Fibroblast of skin of left biceps (primary cell): Measurements from ENCODE around the gene EGFLAM.
A peak's percentile ranks its signal among the peaks of the same experiment; 100 is the strongest.
"Not testable (repeated sequence)": the region's sequence is repeated elsewhere in the genome, so short reads cannot be mapped to it uniquely, and the experiment has no call there.

Experiments
- DNase-seq, 2 experiments: peaks; one replicate each; pipeline ENCODE4 v3.0.0-alpha.2; 2013; ENCODE audit warnings: low read depth in 2 of 2

The EGFLAM gene

GRCh38 chr5:38376404-38376803 is 118.0 kb downstream of the EGFLAM start:
- no peak for DNase-seq

DNA sequence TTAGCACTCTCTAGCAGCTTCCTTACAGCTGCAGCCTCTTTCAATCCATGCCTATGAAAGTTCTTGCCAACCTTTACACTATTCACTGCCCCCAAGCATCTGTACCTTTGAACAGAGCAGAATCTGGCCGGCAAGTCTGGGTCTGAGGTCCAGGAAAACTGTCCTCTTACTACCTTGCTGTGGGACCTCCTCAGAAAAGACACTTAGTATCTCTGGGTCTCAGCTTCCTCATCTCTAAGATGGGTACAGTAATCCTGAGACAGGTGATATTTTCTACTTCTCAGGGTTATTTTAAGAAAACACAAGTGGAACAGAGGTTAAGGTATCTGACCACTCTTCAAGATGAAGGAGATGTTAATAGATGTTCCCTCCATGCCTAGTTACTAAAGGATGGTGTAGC is 120.2 kb downstream of the EGFLAM start:
- DNase-seq, result no peak

GRCh38 chr5:38379350-38379937 is 121.1 kb downstream of the EGFLAM start:
- DNase-seq, result no peak

DNA sequence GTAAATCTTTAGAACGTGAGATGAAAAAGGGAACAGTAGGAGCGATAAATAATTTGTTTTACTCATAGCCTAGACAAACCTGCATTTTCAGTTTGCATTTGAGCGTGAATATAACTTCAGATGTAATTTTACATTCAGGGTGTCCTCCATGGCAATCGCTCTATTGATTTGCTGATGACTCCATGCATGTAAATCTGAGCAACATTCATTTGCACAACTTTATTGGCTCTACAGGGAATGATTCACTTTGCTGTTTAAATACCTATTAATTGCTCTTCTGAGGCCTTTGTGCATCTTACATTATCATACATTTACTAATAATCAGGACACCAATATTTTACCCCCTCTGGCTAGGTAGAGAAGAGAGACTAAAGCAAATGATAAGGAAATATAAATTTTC is 122.2 kb downstream of the EGFLAM start:
- no peak for DNase-seq

DNA sequence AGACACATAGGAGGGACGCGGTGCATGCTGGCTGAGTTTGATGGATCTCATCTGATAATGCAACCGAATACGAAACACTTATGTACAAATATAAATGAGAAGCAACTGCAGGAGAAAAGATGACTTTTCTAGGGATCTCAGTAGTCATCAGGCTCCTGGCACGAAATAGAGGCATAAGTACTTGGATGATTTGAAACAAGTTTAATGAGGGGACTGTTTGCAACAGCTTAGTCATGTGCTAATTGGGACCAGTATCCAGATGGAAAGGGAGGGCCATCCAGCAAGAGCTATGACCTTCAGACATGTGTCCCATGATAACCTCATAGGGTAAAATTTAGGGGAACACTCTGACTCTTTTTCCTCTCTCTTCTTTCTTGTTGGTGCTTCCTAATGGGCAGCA is 123.0 kb downstream of the EGFLAM start:
- DNase-seq, result no peak

DNA sequence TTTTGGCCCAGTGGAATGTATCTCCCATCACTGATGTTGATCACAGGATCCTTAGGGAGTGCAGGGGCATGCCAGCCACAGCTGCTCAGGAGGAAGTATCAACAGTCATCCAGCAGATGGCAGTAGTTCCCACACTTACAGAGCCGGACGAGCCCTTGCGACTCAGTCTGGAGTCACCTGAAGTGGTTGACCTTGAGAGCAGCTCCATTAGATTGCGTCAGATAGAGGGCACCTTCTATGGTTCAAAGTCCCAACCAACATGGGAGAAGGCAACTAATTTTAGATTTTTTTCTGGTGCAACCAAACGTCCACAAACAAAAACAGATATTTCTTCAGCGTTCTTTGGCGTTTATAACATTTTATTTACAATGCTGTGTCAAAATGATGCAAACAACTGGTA is 124.5 kb downstream of the EGFLAM start:
- DNase-seq, result peak in 1 of 2 experiments; percentile 20

DNA sequence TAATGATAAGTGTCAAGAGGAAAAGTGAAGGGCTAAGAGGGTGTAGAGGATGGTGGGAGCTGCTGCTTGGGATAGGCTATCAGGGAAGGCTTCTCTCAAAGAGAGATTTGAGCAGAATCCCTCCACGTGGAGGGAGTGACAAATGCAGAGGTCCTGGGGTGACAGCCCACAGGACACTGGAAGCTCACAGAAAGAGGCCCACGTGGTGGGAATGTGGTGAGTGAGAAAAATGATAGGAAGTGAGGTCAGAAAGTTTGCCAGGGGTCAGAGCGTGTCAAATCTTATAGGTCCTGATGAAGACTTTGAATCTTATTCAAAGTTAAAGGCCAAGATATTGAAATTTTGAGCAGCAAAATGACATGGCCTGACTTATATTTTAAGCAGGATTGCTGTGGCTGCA is 125.3 kb downstream of the EGFLAM start:
- DNase-seq, result no peak

DNA sequence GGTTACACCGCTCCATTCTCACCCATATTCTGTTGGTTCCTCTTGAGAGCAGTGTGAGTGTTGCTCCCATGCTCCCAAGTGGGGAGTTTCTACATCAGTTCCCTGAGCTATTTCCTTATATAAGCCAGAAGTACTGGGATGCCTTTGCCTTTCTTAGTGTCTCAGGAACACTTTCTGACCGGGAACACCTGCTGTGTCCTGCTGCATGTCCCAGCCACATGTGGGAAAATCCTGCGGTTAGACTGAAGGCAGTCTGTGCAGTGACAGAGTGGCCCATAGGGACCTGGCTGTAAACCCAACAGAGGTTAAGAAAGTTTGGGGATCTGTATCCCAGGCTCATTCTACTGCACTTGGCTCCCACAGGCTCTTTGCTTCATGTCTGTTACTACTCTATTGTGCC is 126.0 kb downstream of the EGFLAM start:
- no peak for DNase-seq

GRCh38 chr5:38387161-38387560 is 128.8 kb downstream of the EGFLAM start:
- no peak for DNase-seq

- no peak for DNase-seq
Observed at GRCh38 chr5:38393636-38394035, 135.3 kb downstream of the EGFLAM start.

- DNase-seq, result no peak
Observed at GRCh38 chr5:38396766-38397165, 138.4 kb downstream of the EGFLAM start.

DNA sequence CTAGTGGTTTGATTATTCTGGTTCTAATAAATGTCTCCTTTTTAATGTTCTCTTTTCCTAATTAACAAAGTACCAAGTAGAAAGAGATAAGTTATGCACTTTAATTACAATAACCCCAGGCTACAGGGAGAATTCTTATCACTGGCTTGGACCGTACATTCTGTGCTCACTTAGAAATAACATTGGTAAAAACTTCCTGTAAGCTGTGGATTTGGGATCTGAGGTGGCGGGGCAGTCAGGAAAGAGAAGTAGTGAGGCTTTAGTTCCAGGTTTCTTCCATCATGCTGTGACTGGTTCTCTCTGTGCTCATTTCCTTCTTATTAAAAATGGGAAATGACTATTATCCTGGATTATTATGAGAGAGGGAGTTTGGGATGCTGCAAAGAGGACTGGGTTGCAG is 142.0 kb downstream of the EGFLAM start:
- no peak for DNase-seq

- DNase-seq, result no peak
Observed at GRCh38 chr5:38401145-38401544, 142.8 kb downstream of the EGFLAM start.

GRCh38 chr5:38403406-38403805 is 145.0 kb downstream of the EGFLAM start:
- DNase-seq, result no peak

DNA sequence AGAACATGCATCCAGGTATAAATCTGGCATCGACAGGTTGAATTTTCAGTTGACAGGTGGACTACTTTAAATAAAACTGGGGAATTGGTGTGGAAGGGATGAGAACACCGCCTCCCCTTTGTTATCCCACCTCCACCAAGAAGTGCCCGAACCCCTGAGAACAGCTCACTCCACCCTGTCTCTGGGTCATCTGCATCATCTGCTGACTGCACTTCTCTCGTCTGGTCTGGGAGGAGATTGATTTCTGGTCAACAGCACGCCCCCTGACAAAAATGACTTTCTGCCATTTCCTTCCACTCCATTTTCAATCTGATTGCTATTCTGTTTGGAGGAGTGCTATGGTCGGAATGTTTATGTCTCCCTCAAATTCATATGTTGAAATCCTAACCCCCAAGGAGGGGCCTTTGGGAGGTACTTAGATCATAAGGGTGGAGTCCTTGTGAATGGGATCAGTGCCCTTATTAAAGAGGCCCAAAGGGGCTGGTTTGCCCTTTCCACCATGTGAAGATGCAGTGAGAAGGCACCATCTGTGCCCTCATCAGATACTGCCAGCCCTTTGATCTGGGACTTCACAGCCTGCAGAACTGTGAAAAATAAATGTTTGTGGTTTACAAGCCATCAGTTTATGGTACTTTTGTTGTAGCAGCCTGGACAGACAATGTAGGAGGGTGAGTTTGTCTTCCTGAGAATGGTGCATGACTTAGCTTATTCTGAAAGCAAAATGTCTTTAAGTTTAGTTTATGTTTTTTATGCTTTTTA is 145.7 kb downstream of the EGFLAM start:
- DNase-seq, result no peak

DNA sequence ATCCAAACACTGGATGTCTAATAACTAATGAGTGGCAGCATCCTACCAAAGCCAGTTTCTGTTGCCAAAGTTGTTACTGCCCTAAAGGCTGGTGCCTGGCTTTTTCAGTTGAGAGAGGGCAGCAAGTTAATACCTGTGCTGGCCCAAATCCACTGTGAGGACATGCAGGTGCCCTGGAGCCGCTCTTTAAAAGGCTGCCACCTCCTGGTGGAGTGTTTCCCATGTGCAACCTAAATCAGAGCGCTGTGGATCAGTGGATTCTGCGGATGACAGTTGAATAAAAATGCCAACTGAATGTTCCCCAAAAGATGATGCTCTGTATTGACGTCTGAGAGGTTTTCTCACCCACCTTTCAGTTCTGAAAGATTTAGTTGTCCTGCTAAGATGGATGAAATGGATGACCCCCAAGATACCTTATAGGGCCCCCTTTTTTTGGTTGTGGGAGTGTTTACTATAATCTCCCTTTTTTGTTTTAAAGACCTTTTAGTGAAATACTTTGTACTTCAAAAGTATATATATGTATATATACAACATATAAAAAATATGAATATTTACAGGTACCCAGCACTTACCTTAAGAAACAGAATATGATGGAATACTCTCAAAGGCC is 146.4 kb downstream of the EGFLAM start:
- no peak for DNase-seq

GRCh38 chr5:38408446-38409198 is 150.3 kb downstream of the EGFLAM start:
- DNase-seq, result no peak

DNA sequence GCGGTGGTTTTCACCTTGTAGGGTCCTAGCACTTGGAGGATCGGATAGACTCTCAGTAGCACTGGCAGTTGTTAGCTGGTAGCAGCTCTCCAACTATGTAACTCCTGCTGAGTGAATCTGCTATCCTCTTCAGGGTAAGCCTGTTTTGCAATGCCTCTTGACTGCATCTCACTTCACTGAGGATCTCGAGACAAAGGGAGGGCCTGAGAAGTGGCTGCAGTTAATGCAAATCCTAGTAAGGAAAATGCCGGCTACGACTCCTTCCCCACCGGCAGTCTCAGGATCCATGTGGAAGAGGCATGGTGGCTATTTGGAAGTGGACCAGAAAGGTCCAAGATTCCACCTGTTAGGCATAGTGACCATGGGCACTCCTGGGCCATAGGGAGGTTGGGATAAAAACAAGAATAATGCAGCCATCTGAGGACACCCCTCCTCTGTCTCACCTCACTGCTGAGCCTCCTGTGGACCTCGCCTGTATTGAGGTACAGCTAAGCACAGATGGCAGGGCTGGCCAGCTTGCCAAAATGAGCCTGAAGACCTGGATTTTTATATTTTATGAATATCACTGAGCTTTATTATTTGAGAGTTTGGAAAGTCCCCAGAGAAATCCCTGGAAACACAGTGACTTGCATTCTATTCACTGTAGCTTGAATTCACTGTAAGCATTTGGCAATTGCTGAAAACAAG is 152.1 kb downstream of the EGFLAM start:
- no peak for DNase-seq

GRCh38 chr5:38413696-38414095 is 155.3 kb downstream of the EGFLAM start:
- no peak for DNase-seq

- no peak for DNase-seq
Observed at GRCh38 chr5:38414348-38414747, 156.0 kb downstream of the EGFLAM start.

GRCh38 chr5:38415772-38416171 is 157.4 kb downstream of the EGFLAM start:
- not testable (repeated sequence) for DNase-seq

- no peak for DNase-seq
Observed at GRCh38 chr5:38417658-38418017, 159.3 kb downstream of the EGFLAM start.
